ENCODE data around the gene TMA7B. TPM values are rescaled to one million over a fixed set of nuclear protein-coding genes. Genes with fewer than 3 reads are reported as not detected.

The TMA7B gene
- total RNA-seq, result not detected in 2 replicates

GRCh38 chr22:39959640-39960447 is at the start of gene TMA7B:
Gene TMA7B (plus strand): TSS chr22:39960397. CDS start chr22:39964375, 3,978 bp downstream.

GRCh38 chr22:39994566-39995392 is 34.6 kb downstream of the TMA7B start, which contains the start of gene FAM83F:
Gene FAM83F (plus strand): TSS chr22:39994954. CDS start chr22:39995043, 89 bp downstream.

Other genes with a start within 250 kb of the TMA7B start
- gene ENTHD1, start 66.6 kb upstream of the TMA7B start, total RNA-seq, result not detected in 2 replicates
- gene GRAP2, start 59.3 kb upstream of the TMA7B start, total RNA-seq, result under 0.01 TPM in 1 of 2 replicates, not detected in the other
- gene FAM83F, start 34.6 kb downstream of the TMA7B start, total RNA-seq, result not detected in 2 replicates
- gene TNRC6B, start 217.5 kb downstream of the TMA7B start, total RNA-seq, result 14.9 and 21.9 TPM in 2 replicates

Measured in mammary microvascular endothelial cell (primary cell).